ENCODE measurements around the gene MED10.
"Not testable (repeated sequence)": the region's sequence is repeated elsewhere in the genome, so short reads cannot be mapped to it uniquely, and the experiment has no call there.

MED10 gene

GRCh38 chr5:6372251-6373080, 5.9 kb downstream of the MED10 start:
- peak; percentile 46 for DNase-seq

- DNase-seq: peak; percentile 35
Observed at GRCh38 chr5:6371079-6371810, 7.1 kb downstream of the MED10 start.

- DNase-seq: no peak
Observed at GRCh38 chr5:6370580-6370979, 7.8 kb downstream of the MED10 start.

- peak; percentile 37 for DNase-seq
Observed at GRCh38 chr5:6365977-6366590, 12.3 kb downstream of the MED10 start.

- no peak for DNase-seq
Observed at GRCh38 chr5:6365142-6365976, 13.0 kb downstream of the MED10 start.

GRCh38 chr5:6363454-6364011, 14.8 kb downstream of the MED10 start:
- not testable (repeated sequence) for DNase-seq

GRCh38 chr5:6362846-6363245, 15.5 kb downstream of the MED10 start:
- DNase-seq: no peak

GRCh38 chr5:6361101-6361500, 17.2 kb downstream of the MED10 start:
- no peak for DNase-seq

GRCh38 chr5:6360323-6361072, 17.8 kb downstream of the MED10 start:
- peak; percentile 7 for DNase-seq

GRCh38 chr5:6359555-6360322, 18.6 kb downstream of the MED10 start:
- no peak for DNase-seq

- DNase-seq: peak; percentile 33
Observed at GRCh38 chr5:6358434-6358820, 19.9 kb downstream of the MED10 start.

- peak; percentile 15 for DNase-seq
Observed at GRCh38 chr5:6357817-6358433, 20.4 kb downstream of the MED10 start.

GRCh38 chr5:6356578-6357164, 21.7 kb downstream of the MED10 start:
- no peak for DNase-seq

GRCh38 chr5:6355294-6355693, 23.1 kb downstream of the MED10 start:
- no peak for DNase-seq

- DNase-seq: no peak
Observed at GRCh38 chr5:6354848-6355247, 23.5 kb downstream of the MED10 start.

GRCh38 chr5:6353602-6354302, 24.6 kb downstream of the MED10 start:
- no peak for DNase-seq

GRCh38 chr5:6350277-6351090, 27.9 kb downstream of the MED10 start:
- DNase-seq: no peak

- DNase-seq: no peak
Observed at GRCh38 chr5:6349387-6349786, 29.0 kb downstream of the MED10 start.
